ENCODE measurements around the gene NSMCE1.

DNA sequence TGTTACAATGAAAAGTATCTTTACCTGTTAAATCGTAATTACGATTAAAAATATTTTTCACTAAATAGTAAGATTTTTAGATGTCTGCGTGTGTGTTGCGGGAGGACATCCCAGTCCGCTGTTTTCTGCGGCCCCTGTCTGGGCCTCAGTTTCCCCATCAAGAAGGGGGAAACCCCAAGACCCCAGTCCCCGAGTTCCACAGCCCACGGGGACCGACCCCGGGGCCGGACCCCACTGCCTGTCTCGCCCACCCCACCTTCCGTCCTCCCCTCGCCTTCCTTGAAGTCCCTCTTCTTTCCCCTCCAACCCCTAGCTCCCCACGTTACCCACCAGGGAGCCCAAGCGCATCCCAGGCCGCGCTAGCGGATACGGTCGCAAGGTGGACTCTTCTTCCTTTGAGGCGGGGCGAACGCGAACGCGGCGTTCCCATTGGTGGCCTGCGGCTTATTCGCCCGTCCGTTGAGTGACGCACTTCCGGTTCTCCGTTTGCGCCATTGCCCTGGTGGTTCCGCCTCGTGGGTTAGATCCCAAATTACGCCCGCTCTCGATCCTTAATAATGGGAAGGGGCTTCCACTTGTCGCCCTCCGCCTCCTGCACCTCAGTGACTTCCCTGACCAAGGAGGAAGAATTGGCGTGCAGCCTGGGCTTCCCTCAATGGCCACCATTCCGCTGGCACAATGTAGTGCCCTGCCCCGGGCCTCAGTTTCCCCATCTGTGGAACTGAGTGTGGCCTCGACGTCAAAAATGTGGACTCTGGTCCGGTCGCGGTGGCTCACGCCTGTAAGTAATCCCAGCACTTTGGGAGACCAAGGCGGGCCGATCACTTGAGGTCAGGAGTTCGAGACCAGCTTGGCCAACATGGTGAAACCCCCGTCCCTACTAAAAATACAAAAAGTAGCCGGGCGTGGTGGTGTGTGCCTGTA, at the start of gene NSMCE1:
- TF ChIP-seq POLR2A (IDR thresholded peaks at IDR 0.05; ENCODE audit: low read length) (peak; percentile 96), GATA1 (IDR thresholded peaks at IDR 0.05; ENCODE audit: low read depth, low read length) (no peak)
